Liver (tissue), 3 donors: ENCODE measurements around the gene DSTYK.

Experiments used
- JUND ChIP-seq, 2 donors: IDR thresholded peaks; 2 replicates each; pipeline ENCODE4 v1.6.1; 2016; ENCODE audit warnings: antibody characterized with exemption in 2 of 2
- REST ChIP-seq: IDR thresholded peaks from 2 replicates; pipeline ENCODE4 v1.6.1; 2016; ENCODE audit warnings: antibody characterized with exemption, mild to moderate bottlenecking
- TF ChIP-seq, protein P1 (sequence below): fragments of 150-350 bp; IDR thresholded peaks from 2 replicates; pipeline ENCODE4 v1.5.1; 2017; ENCODE audit warnings: improper control_type of control experiment, low read depth, low read length; ENCODE audit not compliant: missing input control
- donor health status: healthy.
- donor health status: healthy.

DNA sequence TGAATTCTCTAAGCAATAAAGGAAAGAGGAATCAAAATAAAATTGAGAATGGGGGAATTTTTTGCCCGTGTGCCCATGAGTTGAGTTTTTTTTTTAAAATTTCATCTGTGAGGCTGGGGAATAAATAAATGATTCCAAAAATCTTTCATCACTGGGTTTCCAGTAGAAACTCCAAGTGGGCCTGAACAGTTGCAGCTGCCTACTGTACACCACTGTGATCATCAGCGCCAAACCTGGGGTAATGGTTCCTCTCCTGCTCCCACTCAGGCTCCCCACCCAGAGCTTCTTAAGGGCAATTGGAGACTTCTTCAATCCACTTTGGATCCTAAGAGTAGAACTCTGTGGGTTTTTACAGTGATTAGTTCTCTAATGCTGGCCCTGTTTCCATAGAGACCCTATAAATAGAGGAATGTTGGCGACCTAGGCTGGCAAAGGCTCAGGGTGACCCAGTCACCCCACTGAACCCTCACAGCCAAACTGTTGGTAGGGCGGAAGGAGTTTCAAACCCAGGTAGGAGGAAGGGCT is 25.5 kb upstream of the DSTYK start:
- no peak for TF ChIP-seq REST
- TF ChIP-seq, protein P1, sequence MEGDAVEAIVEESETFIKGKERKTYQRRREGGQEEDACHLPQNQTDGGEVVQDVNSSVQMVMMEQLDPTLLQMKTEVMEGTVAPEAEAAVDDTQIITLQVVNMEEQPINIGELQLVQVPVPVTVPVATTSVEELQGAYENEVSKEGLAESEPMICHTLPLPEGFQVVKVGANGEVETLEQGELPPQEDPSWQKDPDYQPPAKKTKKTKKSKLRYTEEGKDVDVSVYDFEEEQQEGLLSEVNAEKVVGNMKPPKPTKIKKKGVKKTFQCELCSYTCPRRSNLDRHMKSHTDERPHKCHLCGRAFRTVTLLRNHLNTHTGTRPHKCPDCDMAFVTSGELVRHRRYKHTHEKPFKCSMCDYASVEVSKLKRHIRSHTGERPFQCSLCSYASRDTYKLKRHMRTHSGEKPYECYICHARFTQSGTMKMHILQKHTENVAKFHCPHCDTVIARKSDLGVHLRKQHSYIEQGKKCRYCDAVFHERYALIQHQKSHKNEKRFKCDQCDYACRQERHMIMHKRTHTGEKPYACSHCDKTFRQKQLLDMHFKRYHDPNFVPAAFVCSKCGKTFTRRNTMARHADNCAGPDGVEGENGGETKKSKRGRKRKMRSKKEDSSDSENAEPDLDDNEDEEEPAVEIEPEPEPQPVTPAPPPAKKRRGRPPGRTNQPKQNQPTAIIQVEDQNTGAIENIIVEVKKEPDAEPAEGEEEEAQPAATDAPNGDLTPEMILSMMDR: no peak
- TF ChIP-seq JUND (IDR thresholded peaks at IDR 0.05): no peak
